HCT116 (cell line): ENCODE measurements around the gene SNX8. TPM values are rescaled to one million over a fixed set of nuclear protein-coding genes. Genes with fewer than 3 reads are reported as not detected.

Experiments
- ATAC-seq: fragments of 200-7000 bp; cut with Tn5 transposase; 2 replicates; pipeline ENCODE4 v1.9.1; 2020; ENCODE audit warnings: mild to moderate bottlenecking, moderate library complexity
- Bru-seq: library from RNA; stranded (reverse); fragments of 400-500 nt; gene quantifications from one replicate; lab custom pipeline; 2021; lab: Mats Ljungman, UMichigan
- BruChase-seq, 2 experiments: library from RNA; stranded (reverse); fragments of 400-500 nt; gene quantifications; one replicate each; lab custom pipeline; 2021; lab: Mats Ljungman, UMichigan
- BruUV-seq: library from RNA; stranded (reverse); fragments of 400-500 nt; replicated peaks from 2 replicates; lab custom pipeline; 2021; lab: Mats Ljungman, UMichigan
- CTCF ChIA-PET: fragments of 300-600 bp; sonication (Branson Sonifier 250); formaldehyde crosslinking; loops from one replicate; lab custom pipeline; 2021; ENCODE audit warnings: antibody characterized with exemption; lab: Charles Lee
- POLR2A ChIA-PET: fragments of 300-600, 350-600 bp; sonication (Branson Sonifier 250); formaldehyde crosslinking; loops from one replicate; lab custom pipeline; 2021; ENCODE audit warnings: antibody characterized with exemption; lab: Charles Lee
- RAD21 ChIA-PET, 2 experiments: fragments of 300-600 bp; sonication (Branson Sonifier 250); formaldehyde crosslinking; loops; one replicate each; lab custom pipeline; 2023; ENCODE audit warnings: low total read pairs in 2 of 2; ENCODE audit not compliant: uncharacterized antibody in 2 of 2, unreplicated experiment in 2 of 2, low non-redundant PET in 1 of 2; lab: Charles Lee
- DNase-seq: peaks from one replicate; pipeline ENCODE4 v3.0.0-alpha.2; 2010; ENCODE audit warnings: low read depth, low spot score
- H2AFZ ChIP-seq: fragments of 200-600 bp; shearing (Covaris generic), sonication (generic); 2 replicates; pipeline ENCODE4 v1.6.1; 2017; ENCODE audit warnings: low read depth, mixed run types, mixed read lengths, antibody characterized with exemption, low read length; ENCODE audit not compliant: poor library complexity, severe bottlenecking
- H3K27ac ChIP-seq: 2 replicates; pipeline ENCODE4 v1.5.1; 2012; ENCODE audit warnings: low read depth, low read length
- H3K27me3 ChIP-seq: fragments of 200-600 bp; sonication (generic); 2 replicates; pipeline ENCODE4 v1.6.1; 2016; ENCODE audit warnings: mixed run types, low read length, mixed read lengths; ENCODE audit not compliant: insufficient read depth
- H3K36me3 ChIP-seq, 2 experiments: fragments of 200-500 bp in 1 of 2; fragments of 200-600 bp in 1 of 2; sonication (Bioruptor generic) in 1 of 2; sonication (generic) in 1 of 2; 2 replicates each; pipeline versions ENCODE4 v1.5.1 to v1.6.1; 2014 to 2016; ENCODE audit warnings: low read length in 2 of 2, inconsistent platforms in 1 of 2, mixed read lengths in 1 of 2, mixed run types in 1 of 2; ENCODE audit not compliant: insufficient read depth in 2 of 2, control insufficient read depth in 1 of 2
- H3K4me1 ChIP-seq, 2 experiments: fragments of 200-600 bp in 1 of 2; sonication (generic) in 1 of 2; 2 replicates each; pipeline versions ENCODE4 v1.5.1 to v1.6.1; 2012 to 2017; ENCODE audit warnings: low read length in 2 of 2, inconsistent platforms in 1 of 2, mild to moderate bottlenecking in 1 of 2, mixed read lengths in 1 of 2, mixed run types in 1 of 2, moderate library complexity in 1 of 2; ENCODE audit not compliant: insufficient read depth in 2 of 2, control insufficient read depth in 1 of 2
- H3K4me2 ChIP-seq: fragments of 200-600 bp; sonication (generic); 2 replicates; pipeline ENCODE4 v1.6.1; 2017; ENCODE audit warnings: mixed run types, low read length, mixed read lengths
- H3K4me3 ChIP-seq, 2 experiments: fragments of 200-600 bp in 1 of 2; sonication (generic) in 1 of 2; replicated peaks in 1 of 2; 2 replicates each; pipeline ENCODE4 v1.5.1; 2011 to 2016; ENCODE audit warnings: low read length in 2 of 2, control low read depth in 1 of 2, low read depth in 1 of 2, mild to moderate bottlenecking in 1 of 2, mixed read lengths in 1 of 2, mixed run types in 1 of 2
- H3K79me2 ChIP-seq: fragments of 200-600 bp; sonication (generic); 2 replicates; pipeline ENCODE4 v1.6.1; 2017; ENCODE audit warnings: mild to moderate bottlenecking, mixed run types, low read length, moderate library complexity, mixed read lengths; ENCODE audit not compliant: insufficient read depth
- H3K9ac ChIP-seq: fragments of 200-600 bp; sonication (generic); 2 replicates; pipeline ENCODE4 v1.6.1; 2016; ENCODE audit warnings: low read length, mixed read lengths
- H3K9me2 ChIP-seq: fragments of 200-600 bp; sonication (generic), shearing (Covaris generic); 2 replicates; pipeline ENCODE4 v1.6.1; 2017; ENCODE audit warnings: mixed run types, mild to moderate bottlenecking, moderate library complexity; ENCODE audit not compliant: insufficient read depth
- H3K9me3 ChIP-seq, 2 experiments: fragments of 200-500 bp in 1 of 2; fragments of 200-600 bp in 1 of 2; sonication (Bioruptor generic) in 1 of 2; sonication (generic) in 1 of 2; 2 replicates each; pipeline ENCODE4 v1.6.1; 2014 to 2017; ENCODE audit warnings: low read length in 2 of 2, mixed read lengths in 2 of 2, inconsistent platforms in 1 of 2, low read depth in 1 of 2, mild to moderate bottlenecking in 1 of 2, mixed run types in 1 of 2, moderate library complexity in 1 of 2; ENCODE audit not compliant: control insufficient read depth in 1 of 2, insufficient read depth in 1 of 2
- H4K20me1 ChIP-seq: fragments of 200-600 bp; sonication (generic), shearing (Covaris generic); 2 replicates; pipeline ENCODE4 v1.6.1; 2017; ENCODE audit warnings: mixed run types, mild to moderate bottlenecking, moderate library complexity; ENCODE audit not compliant: insufficient read depth
- ATF3 ChIP-seq: IDR thresholded peaks from 2 replicates; pipeline ENCODE4 v1.6.1; 2012
- EGR1 ChIP-seq: IDR thresholded peaks from 2 replicates; pipeline ENCODE4 v1.6.1; 2012; ENCODE audit warnings: low read depth
- EZH2 ChIP-seq: fragments of 200-600 bp; sonication (generic); IDR thresholded peaks from 2 replicates; pipeline ENCODE4 v1.6.1; 2017; ENCODE audit warnings: antibody characterized with exemption, mixed run types
- JUND ChIP-seq: IDR thresholded peaks from 2 replicates; pipeline ENCODE4 v1.6.1; 2012
- MAX ChIP-seq: IDR thresholded peaks from 2 replicates; pipeline ENCODE4 v1.6.1; 2012
- POLR2AphosphoS5 ChIP-seq: IDR thresholded peaks from 2 replicates; pipeline ENCODE4 v1.6.1; 2011; ENCODE audit warnings: mild to moderate bottlenecking, low read depth, low read length, moderate library complexity
- SIN3A ChIP-seq: IDR thresholded peaks from 2 replicates; pipeline ENCODE4 v1.6.1; 2012; ENCODE audit warnings: low read depth
- SP1 ChIP-seq: IDR thresholded peaks from 2 replicates; pipeline ENCODE4 v1.6.1; 2012; ENCODE audit warnings: low read depth
- SRF ChIP-seq: IDR thresholded peaks from 2 replicates; pipeline ENCODE4 v1.6.1; 2012; ENCODE audit warnings: low read depth
- YY1 ChIP-seq: IDR thresholded peaks from 2 replicates; pipeline ENCODE4 v1.6.1; 2011; ENCODE audit warnings: low read length, low read depth, moderate library complexity, mild to moderate bottlenecking; ENCODE audit not compliant: insufficient replicate concordance; ENCODE audit errors: extremely low read depth
- ZFX ChIP-seq: fragments of 450-650 bp; IDR thresholded peaks from 2 replicates; pipeline ENCODE4 v1.6.1; 2017
- intact Hi-C: fragments of 100-400 bp; cut with micrococcal nuclease; formaldehyde crosslinking; loops from 2 replicates; pipeline ENCODE4 v1.10.0; 2022
- long read RNA-seq: library from polyadenylated mRNA; unstranded; transcript quantifications from one replicate; pipeline ENCODE4 v2.0.0, GENCODE V29; 2021; ENCODE audit not compliant: unreplicated experiment
- polyA plus RNA-seq: library from polyadenylated mRNA; unstranded; fragments of >200 nt; gene quantifications from 2 replicates; pipeline ENCODE4 v1.2.1, GENCODE V29; 2012; ENCODE audit warnings: missing spikeins
- total RNA-seq: library from RNA; stranded (reverse); gene quantifications from one replicate; pipeline ENCODE4 v1.2.1, GENCODE V29; 2021; ENCODE audit not compliant: unreplicated experiment

Gene SNX8
- 41.7 TPM for total RNA-seq
- polyA plus RNA-seq: 45.3 and 48.3 TPM in 2 replicates
- percentile 53 among the genes with signal in this experiment for Bru-seq, nascent RNA
- percentile 56 among the genes with signal in this experiment for BruChase-seq, experiment 1, labeled RNA remaining after a 6-hour chase
- percentile 51 among the genes with signal in this experiment for BruChase-seq, experiment 2, labeled RNA remaining after a 2-hour chase
- long read RNA-seq, full-length matches to known transcripts: 27 of 40 reads
- long read RNA-seq, partial matches to known transcripts: 6 of 40 reads
- long read RNA-seq, other reads (novel, unspliced or antisense): 7 of 40 reads

GRCh38 chr7:2314209-2314955 is at the start of gene SNX8:
TSS of gene SNX8 (minus strand) at chr7:2314441. CDS start at chr7:2314421, 20 bp downstream.
- peak within 1 kb of the TSS; percentile 81 to 84 for H3K4me3 ChIP-seq
- H3K9me3 ChIP-seq: no peaks in the 10 kb centered on the region
- peak within 1 kb of the TSS; percentile 51 for H2AFZ ChIP-seq
- H3K36me3 ChIP-seq: no peaks in the 10 kb centered on the region
- peaks cover 16 to 43% of the 10 kb centered on the region in 2 experiments for H3K4me1 ChIP-seq
- intact Hi-C loops: loop anchor here (2.0 kb wide), 1 partner anchor 40 kb away; the partner anchor contains the start of gene EIF3B
- H4K20me1 ChIP-seq: no peaks in the 10 kb centered on the region
- H3K27me3 ChIP-seq: no peaks in the 10 kb centered on the region
- TF ChIP-seq JUND (no peak), MAX (peak; percentile 90), SIN3A (peak; percentile 63), SRF (no peak), EZH2 (no peak), YY1 (no peak), POLR2AphosphoS5 (peak; percentile 80), ZFX (no peak), EGR1 (peak; percentile 70), ATF3 (no peak), SP1 (peak; percentile 64)
- TF ChIP-seq, all 23 proteins: peak for 5
- Histone ChIP-seq H3K9ac (peak within 1 kb of the TSS; percentile 86), H3K27ac (peak within 1 kb of the TSS; percentile 36; the same call in 1 of the 2 replicates), H3K4me2 (peak within 1 kb of the TSS; percentile 98), H3K9me2 (no peaks in the 10 kb centered on the region), H3K79me2 (peaks cover 37% of the 10 kb centered on the region)
- ChIA-PET CTCF (no interaction called here), POLR2A (no interaction called here), RAD21 (no interaction called here)
- DNase-seq (peak; percentile 76), ATAC-seq (peak; percentile 83)
- no TSS peak for BruUV-seq
